22Rv1 (cell line): Measurements from ENCODE around the gene HOXA13.

ENCODE experiments used
- H3K27ac ChIP-seq: fragments of 450-650 bp; 2 replicates; pipeline ENCODE4 v1.5.1; 2017
- ZFX ChIP-seq: fragments of 450-650 bp; IDR thresholded peaks from 2 replicates; pipeline ENCODE4 v1.6.1; 2017; ENCODE audit warnings: antibody characterized with exemption, borderline replicate concordance
- TF ChIP-seq, protein P1 (sequence below): fragments of 450-650 bp; IDR thresholded peaks from 2 replicates; pipeline ENCODE4 v1.5.1; 2017; ENCODE audit warnings: mild to moderate bottlenecking

Gene HOXA13

GRCh38 chr7:27245124-27245797 lies 45.4 kb upstream of the HOXA13 start:
- TF ChIP-seq, protein P1, sequence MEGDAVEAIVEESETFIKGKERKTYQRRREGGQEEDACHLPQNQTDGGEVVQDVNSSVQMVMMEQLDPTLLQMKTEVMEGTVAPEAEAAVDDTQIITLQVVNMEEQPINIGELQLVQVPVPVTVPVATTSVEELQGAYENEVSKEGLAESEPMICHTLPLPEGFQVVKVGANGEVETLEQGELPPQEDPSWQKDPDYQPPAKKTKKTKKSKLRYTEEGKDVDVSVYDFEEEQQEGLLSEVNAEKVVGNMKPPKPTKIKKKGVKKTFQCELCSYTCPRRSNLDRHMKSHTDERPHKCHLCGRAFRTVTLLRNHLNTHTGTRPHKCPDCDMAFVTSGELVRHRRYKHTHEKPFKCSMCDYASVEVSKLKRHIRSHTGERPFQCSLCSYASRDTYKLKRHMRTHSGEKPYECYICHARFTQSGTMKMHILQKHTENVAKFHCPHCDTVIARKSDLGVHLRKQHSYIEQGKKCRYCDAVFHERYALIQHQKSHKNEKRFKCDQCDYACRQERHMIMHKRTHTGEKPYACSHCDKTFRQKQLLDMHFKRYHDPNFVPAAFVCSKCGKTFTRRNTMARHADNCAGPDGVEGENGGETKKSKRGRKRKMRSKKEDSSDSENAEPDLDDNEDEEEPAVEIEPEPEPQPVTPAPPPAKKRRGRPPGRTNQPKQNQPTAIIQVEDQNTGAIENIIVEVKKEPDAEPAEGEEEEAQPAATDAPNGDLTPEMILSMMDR: no peak
- TF ChIP-seq ZFX: no peak
- H3K27ac ChIP-seq: no peak overlapping the region

- H3K27ac ChIP-seq: no peak overlapping the region
Observed at GRCh38 chr7:27244488-27245123, 44.7 kb upstream of the HOXA13 start.

GRCh38 chr7:27243340-27244163 lies 43.7 kb upstream of the HOXA13 start:
- TF ChIP-seq ZFX: no peak
- TF ChIP-seq, protein P1: no peak
- 0 out of 2 replicates have a peak overlapping the region, but pooled peaks have one; percentile 27 for H3K27ac ChIP-seq

More at GRCh38 chr7:27244488-27245123, 44.7 kb upstream of the HOXA13 start:
- TF ChIP-seq, protein P1: no peak
- TF ChIP-seq ZFX: no peak

DNA sequence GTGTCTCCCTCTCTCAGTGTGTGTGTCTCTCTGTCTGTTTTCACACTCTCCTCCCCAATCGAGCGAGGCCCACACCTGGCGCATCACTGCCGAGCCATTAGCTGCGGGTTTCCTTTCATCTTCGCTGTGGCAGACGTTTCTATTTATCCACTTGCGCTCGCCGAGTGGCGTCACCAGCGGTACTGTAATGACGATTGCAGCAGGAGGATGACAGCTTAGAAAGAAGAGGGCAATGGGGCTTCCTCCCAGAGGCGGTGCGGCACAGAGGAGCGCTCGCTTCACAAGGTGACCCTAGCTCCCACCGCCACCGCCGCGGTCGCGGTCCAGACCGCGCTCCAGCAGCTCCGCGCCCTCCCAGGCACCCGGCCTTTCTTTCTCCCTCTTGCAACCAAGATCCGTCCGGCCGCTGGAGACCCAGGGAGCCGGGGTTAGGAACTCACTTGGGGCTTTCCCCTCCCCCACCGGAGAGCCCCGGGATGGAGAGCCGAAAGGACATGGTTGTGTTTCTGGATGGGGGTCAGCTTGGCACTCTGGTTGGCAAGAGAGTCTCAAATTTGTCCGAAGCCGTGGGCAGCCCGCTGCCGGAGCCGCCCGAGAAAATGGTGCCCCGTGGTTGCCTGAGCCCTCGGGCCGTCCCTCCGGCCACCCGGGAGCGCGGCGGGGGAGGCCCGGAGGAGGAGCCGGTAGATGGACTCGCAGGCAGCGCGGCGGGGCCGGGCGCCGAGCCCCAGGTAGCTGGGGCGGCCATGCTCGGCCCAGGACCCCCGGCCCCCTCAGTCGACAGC lies 42.9 kb upstream of the HOXA13 start, which contains the start of gene EVX1:
TSS of gene EVX1 (plus strand) at position 248 of the 785 bp plus-strand sequence. CDS start at position 477, 229 bp downstream.
- 0 out of 2 replicates have a peak within 1 kb of the TSS, but pooled peaks have one; percentile 27 for H3K27ac ChIP-seq
- TF ChIP-seq ZFX: no peak
- TF ChIP-seq, protein P1: 0 out of 2 replicates have a peak, but pooled peaks have one; percentile 4

- no peak for TF ChIP-seq ZFX
- TF ChIP-seq, protein P1: no peak
- no peak overlapping the region for H3K27ac ChIP-seq
Observed at GRCh38 chr7:27242154-27242553, 42.3 kb upstream of the HOXA13 start.

DNA sequence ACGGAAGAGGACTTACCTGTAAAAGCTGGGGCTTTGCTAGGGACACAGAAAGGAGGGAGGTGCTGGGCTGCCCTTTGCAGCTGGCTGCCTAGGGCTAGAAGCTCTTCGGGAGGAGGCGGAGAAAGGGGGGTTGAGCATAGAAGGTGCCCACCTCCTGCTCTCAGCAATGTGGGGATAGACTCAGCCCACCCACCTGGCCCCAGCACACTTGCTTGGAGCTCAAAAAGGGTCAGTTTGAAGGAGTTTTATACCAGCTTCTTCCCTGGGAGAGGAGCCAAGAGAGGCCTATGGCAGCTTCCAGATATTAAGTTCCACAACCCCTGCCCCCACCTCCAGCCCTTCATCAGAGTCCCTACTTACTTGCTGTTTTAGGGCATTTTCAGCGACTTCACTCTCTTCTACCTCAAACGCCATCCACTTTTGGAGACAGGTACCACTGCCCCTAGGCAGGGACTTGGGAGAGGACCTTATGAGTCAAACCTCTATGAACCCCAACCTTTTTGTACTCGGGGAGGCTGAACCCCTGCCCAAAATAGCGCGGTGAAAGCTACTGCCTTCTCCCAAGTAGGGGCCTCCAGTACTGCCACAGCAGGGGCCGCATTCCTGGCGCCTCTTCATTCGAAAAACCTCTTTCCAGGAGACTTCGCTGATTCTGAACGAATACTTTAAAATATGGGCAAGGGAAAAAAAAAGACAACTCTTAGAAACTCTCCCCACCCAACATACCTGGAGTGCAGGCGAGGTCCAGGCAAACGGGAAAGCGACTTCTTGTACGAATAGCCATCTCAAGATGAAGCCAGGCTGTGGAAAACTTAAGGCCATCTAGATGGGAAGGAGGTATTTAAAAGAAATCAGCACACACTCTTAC lies 41.5 kb upstream of the HOXA13 start:
- TF ChIP-seq, protein P1: no peak
- no peak for TF ChIP-seq ZFX

More for the DNA sequence above, 41.5 kb upstream of the HOXA13 start:
- no peak overlapping the region for H3K27ac ChIP-seq
